Activated CD4-positive, alpha-beta T cell treated with anti-CD3 and anti-CD28 coated beads for 4 hours (primary cell): ENCODE results near the gene KRTAP5-8.
A peak's percentile ranks its signal among the peaks of the same experiment; 100 is the strongest.
"Not testable (repeated sequence)": the region's sequence is repeated elsewhere in the genome, so short reads cannot be mapped to it uniquely, and the experiment has no call there.

Source experiments
- DNase-seq, 2 donors: peaks; one replicate each; pipeline ENCODE4 v3.0.0-alpha.2; 2020

Gene KRTAP5-8

GRCh38 chr11:71575723-71576424, 38.0 kb downstream of the KRTAP5-8 start:
- DNase-seq = no peak

- not testable (repeated sequence) for DNase-seq
Measured at GRCh38 chr11:71576688-71577465, 39.1 kb downstream of the KRTAP5-8 start.

GRCh38 chr11:71577469-71578004, 39.7 kb downstream of the KRTAP5-8 start:
- no peak for DNase-seq

- DNase-seq = not testable (repeated sequence)
Measured at GRCh38 chr11:71579513-71579912, 41.7 kb downstream of the KRTAP5-8 start.

- DNase-seq = peak; percentile 7 to 8
Measured at GRCh38 chr11:71580057-71581003, 42.5 kb downstream of the KRTAP5-8 start.

GRCh38 chr11:71581826-71582225, 44.0 kb downstream of the KRTAP5-8 start:
- no peak for DNase-seq

- DNase-seq = no peak
Measured at GRCh38 chr11:71582309-71582895, 44.6 kb downstream of the KRTAP5-8 start, which contains the start of gene KRTAP5-11. Gene KRTAP5-11, minus strand, starts transcription at chr11:71582875. Its CDS starts 38 bp downstream, at chr11:71582837.

GRCh38 chr11:71582969-71583368, 45.1 kb downstream of the KRTAP5-8 start:
- DNase-seq = not testable (repeated sequence)

GRCh38 chr11:71585673-71586072, 47.8 kb downstream of the KRTAP5-8 start:
- DNase-seq = not testable (repeated sequence)

GRCh38 chr11:71588314-71588713, 50.5 kb downstream of the KRTAP5-8 start:
- DNase-seq = not testable (repeated sequence)
